SK-N-SH (cell line): ENCODE measurements around the gene ZNF628. TPM values are rescaled to one million over a fixed set of nuclear protein-coding genes. Genes with fewer than 3 reads are reported as not detected.

Experiments used
- CTCF ChIA-PET: fragments of 300-600, 350-600 bp; formaldehyde crosslinking; extraction: SDS; loops from one replicate; lab custom pipeline; 2021; lab: Yijun Ruan, JAX
- POLR2A ChIA-PET: fragments of 350-600 bp; sonication (Branson Sonifier 250); formaldehyde crosslinking; extraction: SDS; loops from one replicate; lab custom pipeline; 2020; ENCODE audit warnings: antibody characterized with exemption, inconsistent platforms; lab: Yijun Ruan, JAX
- DNase-seq: peaks from one replicate; pipeline ENCODE4 v3.0.0; 2012
- H2AFZ ChIP-seq: fragments of 200-600 bp; sonication (generic); 2 replicates; pipeline ENCODE4 v1.8.1; 2016; ENCODE audit warnings: antibody characterized with exemption, mild to moderate bottlenecking, low read depth
- H3F3A ChIP-seq: fragments of 200-600 bp; sonication (generic); replicated peaks from 2 replicates; pipeline ENCODE3; 2016; ENCODE audit warnings: antibody characterized with exemption, mild to moderate bottlenecking; ENCODE audit not compliant: insufficient read depth
- H3K27ac ChIP-seq, 2 experiments: fragments of 200-500 bp in 1 of 2; fragments of 200-600 bp in 1 of 2; sonication (Bioruptor generic) in 1 of 2; sonication (generic), shearing (Covaris generic) in 1 of 2; 2 replicates each; pipeline versions ENCODE4 v1.5.1 to v1.6.1; 2014 to 2016; ENCODE audit warnings: low read depth in 2 of 2, inconsistent platforms in 1 of 2, low read length in 1 of 2, mild to moderate bottlenecking in 1 of 2, mixed read lengths in 1 of 2
- H3K27me3 ChIP-seq: fragments of 200-600 bp; sonication (generic), shearing (Covaris generic); 2 replicates; pipeline ENCODE4 v1.6.1; 2016; ENCODE audit warnings: mixed run types; ENCODE audit not compliant: insufficient read depth
- H3K36me3 ChIP-seq, 2 experiments: fragments of 200-500 bp in 1 of 2; fragments of 200-600 bp in 1 of 2; sonication (Bioruptor generic) in 1 of 2; sonication (generic) in 1 of 2; replicated peaks in 1 of 2; 2 replicates each; pipeline versions ENCODE3 to v1.5.1; 2014 to 2016; ENCODE audit warnings: low read length in 1 of 2, mild to moderate bottlenecking in 1 of 2; ENCODE audit not compliant: insufficient read depth in 2 of 2, control insufficient read depth in 1 of 2
- H3K4me1 ChIP-seq, 2 experiments: fragments of 200-500 bp in 1 of 2; fragments of 200-600 bp in 1 of 2; sonication (Bioruptor generic) in 1 of 2; sonication (generic), shearing (Covaris generic) in 1 of 2; 2 replicates each; pipeline versions ENCODE4 v1.5.1 to v1.6.1; 2014 to 2016; ENCODE audit warnings: low read depth in 1 of 2, low read length in 1 of 2, mixed run types in 1 of 2; ENCODE audit not compliant: insufficient read depth in 2 of 2, control insufficient read depth in 1 of 2
- H3K4me2 ChIP-seq: fragments of 200-600 bp; sonication (generic), shearing (Covaris generic); 2 replicates; pipeline ENCODE4 v1.6.1; 2017; ENCODE audit warnings: mixed run types
- H3K4me3 ChIP-seq, 2 experiments: fragments of 200-500 bp in 1 of 2; fragments of 200-600 bp in 1 of 2; sonication (Bioruptor generic) in 1 of 2; sonication (generic), shearing (Covaris generic) in 1 of 2; 2 replicates each; pipeline versions ENCODE4 v1.5.1 to v1.8.1; 2014 to 2016; ENCODE audit warnings: low read depth in 2 of 2, inconsistent platforms in 1 of 2, low read length in 1 of 2, mild to moderate bottlenecking in 1 of 2, mixed read lengths in 1 of 2, moderate library complexity in 1 of 2
- H3K79me2 ChIP-seq: fragments of 200-600 bp; sonication (generic); 2 replicates; pipeline ENCODE4 v1.8.1; 2017; ENCODE audit warnings: mild to moderate bottlenecking; ENCODE audit not compliant: insufficient read depth
- H3K9ac ChIP-seq: fragments of 200-600 bp; sonication (generic); 2 replicates; pipeline ENCODE4 v1.6.1; 2017; ENCODE audit warnings: mixed run types
- H3K9me2 ChIP-seq: fragments of 200-600 bp; sonication (generic); 2 replicates; pipeline ENCODE4 v1.6.1; 2017; ENCODE audit warnings: mixed run types
- H3K9me3 ChIP-seq: fragments of 200-600 bp; sonication (generic); 2 replicates; pipeline ENCODE4 v1.6.1; 2017; ENCODE audit warnings: mixed run types, mild to moderate bottlenecking, moderate library complexity
- H4K20me1 ChIP-seq: fragments of 200-600 bp; sonication (generic); 2 replicates; pipeline ENCODE4 v1.6.1; 2017; ENCODE audit warnings: mild to moderate bottlenecking, mixed run types; ENCODE audit not compliant: insufficient read depth
- CHD2 ChIP-seq: fragments of 150-350 bp; IDR thresholded peaks from 2 replicates; pipeline ENCODE4 v1.6.1; 2018; ENCODE audit warnings: low read length; ENCODE audit not compliant: partially characterized antibody
- CTCF ChIP-seq: fragments of 200-600 bp; sonication (generic); IDR thresholded peaks from 2 replicates; pipeline ENCODE4 v1.6.1; 2017; ENCODE audit warnings: antibody characterized with exemption, mild to moderate bottlenecking, moderate library complexity
- FOXJ3 ChIP-seq: sonication (generic); formaldehyde crosslinking; IDR thresholded peaks from 2 replicates; pipeline ENCODE4 v1.5.1; 2020; ENCODE audit warnings: mild to moderate bottlenecking, missing genetic modification reagents
- GABPA ChIP-seq: IDR thresholded peaks from 2 replicates; pipeline ENCODE4 v1.4.0; 2012; ENCODE audit warnings: low read depth, mild to moderate bottlenecking
- GATA2 ChIP-seq: sonication (generic); formaldehyde crosslinking; IDR thresholded peaks from 2 replicates; pipeline ENCODE4 v1.5.0; 2020; ENCODE audit warnings: mild to moderate bottlenecking, missing genetic modification reagents
- RAD21 ChIP-seq: IDR thresholded peaks from 2 replicates; pipeline ENCODE4 v1.6.1; 2012; ENCODE audit warnings: mild to moderate bottlenecking, low read length
- RFX5 ChIP-seq: IDR thresholded peaks from 2 replicates; pipeline ENCODE4 v1.6.1; 2012; ENCODE audit warnings: mild to moderate bottlenecking, improper control_type of control experiment, low read length
- RXRA ChIP-seq: IDR thresholded peaks from 2 replicates; pipeline ENCODE4 v1.4.0; 2012; ENCODE audit warnings: low read depth, mild to moderate bottlenecking, borderline replicate concordance
- SMC3 ChIP-seq: IDR thresholded peaks from 2 replicates; pipeline ENCODE4 v1.6.1; 2012; ENCODE audit warnings: low read depth, low read length, improper control_type of control experiment
- WGBS: methylation state at CpG from one replicate; pipeline ENCODE4 v1.1.6; 2017; ENCODE audit warnings: low lambda C conversion rate; 5-methylcytosine and 5-hydroxymethylcytosine counted together
- polyA plus RNA-seq, 3 experiments: library from polyadenylated mRNA; depleted of rRNA; stranded (reverse); fragments of >200 nt; gene quantifications; 2 replicates each; pipeline ENCODE4 v1.2.3, GENCODE V29; 2012
- TF ChIP-seq, protein P1 (sequence below): IDR thresholded peaks from 2 replicates; pipeline ENCODE4 v1.4.0; 2012; ENCODE audit warnings: low read depth
- TF ChIP-seq, protein P2 (sequence below): IDR thresholded peaks from 2 replicates; pipeline ENCODE4 v1.4.0; 2012; ENCODE audit warnings: low read depth, borderline replicate concordance
- TF ChIP-seq, protein P3 (sequence below): IDR thresholded peaks from 2 replicates; pipeline ENCODE4; 2012

The ZNF628 gene
- polyA plus RNA-seq, 1 of the 3 experiments (the other 2 are of a cell fraction) = 1.6 TPM

DNA sequence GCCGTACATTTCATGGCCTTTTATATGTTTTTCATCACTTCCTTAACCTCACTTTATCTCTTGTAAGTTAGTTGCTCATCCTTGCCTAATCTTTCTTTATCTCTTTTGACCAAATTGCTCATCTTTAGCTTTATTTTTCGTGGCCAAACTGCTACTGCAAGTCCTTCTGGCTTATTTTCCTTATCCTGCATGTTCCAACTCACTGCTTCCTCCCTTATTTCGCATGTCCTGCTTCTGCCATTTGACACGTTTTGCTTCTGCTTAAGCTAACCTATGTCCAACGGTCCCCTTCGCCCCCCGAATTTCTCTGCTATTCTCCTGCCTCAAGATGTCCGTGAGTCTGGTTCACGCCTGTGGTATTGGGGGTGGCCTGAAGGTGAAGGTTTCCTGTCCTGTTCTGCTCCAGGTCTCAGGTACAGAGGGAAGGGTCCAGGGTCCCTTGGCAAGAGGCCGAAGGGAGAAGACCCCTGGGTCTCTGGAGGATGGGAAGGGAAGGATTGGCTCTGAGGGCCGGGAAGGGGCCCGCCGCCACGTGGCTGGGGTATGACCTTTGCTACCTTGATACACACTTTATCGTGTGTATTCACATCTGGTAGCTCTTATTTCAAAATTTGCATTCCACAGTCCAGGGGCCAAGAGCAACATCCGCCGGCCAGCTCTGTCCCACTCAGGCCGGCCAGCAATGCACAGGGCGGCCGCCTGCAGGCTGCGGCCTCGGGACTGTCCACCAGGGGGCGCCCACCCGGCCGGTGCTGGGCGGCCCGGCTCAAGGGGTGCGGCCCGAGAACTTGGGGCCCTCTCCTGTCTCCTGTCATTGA is 9.0 kb upstream of the ZNF628 start:
- 73% methylated on average over 15 of the region's 29 CpGs for WGBS
- no peak overlapping the region for H3K9ac ChIP-seq

More for the DNA sequence above, 9.0 kb upstream of the ZNF628 start:
- Histone ChIP-seq H3K4me3 (peak overlapping the region in 1 of 2 experiments; percentile 33; a peak in 1 of 4 replicates), H3F3A (peaks cover 10% of the 10 kb centered on the region), H3K36me3 (no peaks in the 10 kb centered on the region), H3K27ac (no peak overlapping the region), H2AFZ (0 out of 2 replicates have a peak overlapping the region, but pooled peaks have one; percentile 73), H3K9me2 (no peaks in the 10 kb centered on the region), H3K4me2 (peak overlapping the region; percentile 26), H3K4me1 (peaks cover 0 to 3% of the 10 kb centered on the region in 2 experiments; a peak in 2 of 4 replicates), H4K20me1 (no peaks in the 10 kb centered on the region)
- CTCF ChIA-PET = interaction anchor here (0.7 to 4.9 kb wide), 43 partner anchors 8 to 340 kb away, joined by 3 to 81 read pairs (median 5); partner anchors contain the start of genes DNAAF3, NAT14, SHISA7 and TMEM238
- peak; percentile 84 for TF ChIP-seq SMC3
- peak; percentile 96 for TF ChIP-seq CTCF
- TF ChIP-seq CHD2 = no peak
- TF ChIP-seq, protein P1, sequence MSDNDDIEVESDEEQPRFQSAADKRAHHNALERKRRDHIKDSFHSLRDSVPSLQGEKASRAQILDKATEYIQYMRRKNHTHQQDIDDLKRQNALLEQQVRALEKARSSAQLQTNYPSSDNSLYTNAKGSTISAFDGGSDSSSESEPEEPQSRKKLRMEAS = no peak
- peak; percentile 76; the same call in 1 of the 2 replicates for TF ChIP-seq RFX5
- peak; percentile 63 for TF ChIP-seq RAD21
- TF ChIP-seq, protein P2, sequence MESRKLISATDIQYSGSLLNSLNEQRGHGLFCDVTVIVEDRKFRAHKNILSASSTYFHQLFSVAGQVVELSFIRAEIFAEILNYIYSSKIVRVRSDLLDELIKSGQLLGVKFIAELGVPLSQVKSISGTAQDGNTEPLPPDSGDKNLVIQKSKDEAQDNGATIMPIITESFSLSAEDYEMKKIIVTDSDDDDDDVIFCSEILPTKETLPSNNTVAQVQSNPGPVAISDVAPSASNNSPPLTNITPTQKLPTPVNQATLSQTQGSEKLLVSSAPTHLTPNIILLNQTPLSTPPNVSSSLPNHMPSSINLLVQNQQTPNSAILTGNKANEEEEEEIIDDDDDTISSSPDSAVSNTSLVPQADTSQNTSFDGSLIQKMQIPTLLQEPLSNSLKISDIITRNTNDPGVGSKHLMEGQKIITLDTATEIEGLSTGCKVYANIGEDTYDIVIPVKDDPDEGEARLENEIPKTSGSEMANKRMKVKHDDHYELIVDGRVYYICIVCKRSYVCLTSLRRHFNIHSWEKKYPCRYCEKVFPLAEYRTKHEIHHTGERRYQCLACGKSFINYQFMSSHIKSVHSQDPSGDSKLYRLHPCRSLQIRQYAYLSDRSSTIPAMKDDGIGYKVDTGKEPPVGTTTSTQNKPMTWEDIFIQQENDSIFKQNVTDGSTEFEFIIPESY = no peak
- TF ChIP-seq, protein P3, sequence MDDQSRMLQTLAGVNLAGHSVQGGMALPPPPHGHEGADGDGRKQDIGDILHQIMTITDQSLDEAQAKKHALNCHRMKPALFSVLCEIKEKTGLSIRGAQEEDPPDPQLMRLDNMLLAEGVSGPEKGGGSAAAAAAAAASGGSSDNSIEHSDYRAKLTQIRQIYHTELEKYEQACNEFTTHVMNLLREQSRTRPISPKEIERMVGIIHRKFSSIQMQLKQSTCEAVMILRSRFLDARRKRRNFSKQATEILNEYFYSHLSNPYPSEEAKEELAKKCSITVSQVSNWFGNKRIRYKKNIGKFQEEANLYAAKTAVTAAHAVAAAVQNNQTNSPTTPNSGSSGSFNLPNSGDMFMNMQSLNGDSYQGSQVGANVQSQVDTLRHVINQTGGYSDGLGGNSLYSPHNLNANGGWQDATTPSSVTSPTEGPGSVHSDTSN = no peak
- TF ChIP-seq RXRA = no peak
- no peak for TF ChIP-seq FOXJ3 (CRISPR knock-in tag)
- no peak for TF ChIP-seq GABPA
- no peak for TF ChIP-seq GATA2 (CRISPR knock-in tag)
- TF ChIP-seq, all 33 proteins: peak for 4
- no peaks in the 10 kb centered on the region for H3K79me2 ChIP-seq
- no peaks in the 10 kb centered on the region for H3K27me3 ChIP-seq
- POLR2A ChIA-PET = interaction anchor here (1.5 to 1.6 kb wide), 3 partner anchors 9 to 36 kb away, joined by 3 to 5 read pairs (median 4); partner anchors contain the start of genes NAT14 and ZNF628
- H3K9me3 ChIP-seq = no peaks in the 10 kb centered on the region
- DNase-seq = peak; percentile 90
